ENCODE results near the gene CCNT1.
"Not testable (repeated sequence)": the region's sequence is repeated elsewhere in the genome, so short reads cannot be mapped to it uniquely, and the experiment has no call there.

Gene CCNT1

DNA sequence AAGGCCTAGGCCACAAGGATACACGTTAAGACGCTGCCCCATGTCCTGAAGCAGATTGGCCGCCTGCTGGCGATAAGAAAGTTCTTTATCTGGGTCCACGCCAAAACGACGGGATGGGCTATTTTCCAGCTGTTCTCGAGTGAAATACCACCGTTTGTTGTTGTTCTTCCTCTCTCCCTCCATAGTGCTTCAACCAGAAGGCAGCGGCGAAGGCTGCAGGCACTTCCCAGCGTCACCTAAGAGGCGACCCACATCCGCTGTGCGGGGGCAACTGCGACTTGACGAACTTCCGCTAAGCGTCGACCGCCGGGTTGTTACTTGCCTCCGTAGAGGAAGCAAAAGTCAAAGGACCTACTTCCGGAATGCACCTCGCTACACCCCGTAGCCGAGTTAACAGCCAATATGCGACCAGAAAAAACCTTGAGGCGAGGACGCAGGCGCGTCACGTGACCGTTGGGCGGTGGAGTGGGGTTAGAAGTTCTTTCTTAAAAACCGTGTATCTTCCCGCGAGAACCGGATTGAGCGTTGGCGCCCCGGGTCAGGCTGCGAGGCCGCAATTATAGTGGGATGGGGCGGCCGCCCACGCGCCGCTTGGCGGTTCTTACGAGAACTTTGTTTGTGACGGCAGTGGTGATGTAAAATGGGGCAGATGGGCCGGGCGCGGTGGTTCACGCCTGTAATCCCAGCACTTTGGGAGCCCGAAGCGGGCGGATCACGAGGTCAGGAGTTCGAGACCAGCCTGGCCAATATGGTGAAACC is at the start of gene CCNT1:
Gene CCNT1 (minus strand): TSS at position 215 of the 759 bp plus-strand sequence. CDS start 32 bp downstream, at position 183.
- peak; percentile 98 for DNase-seq (ENCODE audit: low read depth)

DNA sequence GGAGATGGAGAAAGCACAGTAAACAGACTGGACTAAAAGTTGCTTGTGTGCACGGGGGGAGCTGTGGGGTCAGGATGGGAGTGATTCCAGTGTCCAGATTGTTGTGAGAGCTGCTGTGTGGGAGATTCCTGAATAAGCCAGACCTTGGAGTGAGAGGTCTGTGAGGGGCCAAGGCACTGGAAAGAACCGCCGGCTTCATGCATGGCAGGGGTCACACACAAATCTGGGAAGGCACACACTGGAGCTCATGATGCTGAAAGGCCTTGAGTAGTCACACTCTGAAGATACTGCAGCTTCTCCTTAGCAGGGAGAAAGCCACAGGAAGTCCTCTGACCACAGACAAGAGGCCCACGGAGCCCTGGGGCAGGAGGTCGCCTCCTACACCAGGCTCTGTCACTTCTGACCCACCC is 49.3 kb upstream of the CCNT1 start:
- no peak for DNase-seq (ENCODE audit: low read depth)

DNA sequence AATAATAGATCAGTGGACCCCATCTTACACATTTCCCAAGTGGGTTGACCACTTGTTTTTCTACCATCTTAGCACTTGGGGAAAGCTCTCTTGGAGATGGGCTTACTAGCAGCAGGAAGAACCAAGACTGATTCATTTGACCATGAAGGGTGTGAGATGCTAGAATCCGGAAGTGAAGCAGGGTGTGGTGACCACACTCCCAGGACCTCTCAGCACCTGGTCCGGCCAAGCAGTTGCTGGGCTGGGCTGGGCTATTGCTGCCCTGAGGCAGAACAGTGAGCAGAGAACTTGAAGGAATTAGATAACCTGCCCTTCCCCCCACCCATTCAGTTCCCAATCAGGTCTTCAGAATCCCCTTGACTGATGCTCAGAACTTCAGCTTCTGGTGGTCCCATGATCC is 48.0 kb upstream of the CCNT1 start:
- DNase-seq (ENCODE audit: low read depth): no peak

DNA sequence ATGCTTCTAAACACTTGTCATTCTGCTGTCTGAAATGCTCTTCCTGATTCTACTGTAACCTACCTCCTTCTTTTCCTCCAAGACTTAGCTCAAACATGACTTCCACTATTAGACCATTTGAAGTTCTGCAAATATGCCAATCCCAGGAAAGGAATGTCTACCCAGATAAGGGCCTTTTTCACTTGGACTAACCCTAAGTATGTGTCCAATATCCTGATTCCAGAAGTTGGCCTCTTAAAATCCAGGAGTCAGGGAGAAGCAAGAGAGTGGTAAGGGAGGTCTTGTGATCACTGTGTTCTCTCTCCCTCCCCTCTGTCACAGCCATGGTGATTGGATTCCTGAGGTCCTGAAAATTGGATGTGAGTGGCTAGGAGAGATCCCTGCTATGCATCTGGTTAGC is 42.2 kb upstream of the CCNT1 start:
- DNase-seq (ENCODE audit: low read depth): no peak

DNA sequence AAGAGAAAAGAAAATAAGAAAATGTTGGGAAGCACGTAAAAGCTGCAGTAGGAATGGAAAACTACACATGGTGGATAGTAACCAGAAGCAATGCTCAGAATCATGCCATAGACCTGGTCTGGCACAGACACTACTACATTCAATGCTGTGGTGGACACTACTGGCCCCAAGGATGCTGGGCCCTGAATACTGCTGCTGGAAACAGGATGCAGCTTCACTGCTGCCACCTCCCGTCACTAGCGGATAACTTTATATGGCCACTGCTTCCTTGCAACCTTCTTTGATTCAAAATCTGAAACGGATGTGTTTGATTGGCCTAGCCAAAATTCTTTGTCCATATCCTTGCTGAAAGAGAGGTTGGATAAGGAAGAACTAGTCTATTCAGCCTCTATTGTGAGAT is 41.7 kb upstream of the CCNT1 start:
- DNase-seq (ENCODE audit: low read depth): no peak

DNA sequence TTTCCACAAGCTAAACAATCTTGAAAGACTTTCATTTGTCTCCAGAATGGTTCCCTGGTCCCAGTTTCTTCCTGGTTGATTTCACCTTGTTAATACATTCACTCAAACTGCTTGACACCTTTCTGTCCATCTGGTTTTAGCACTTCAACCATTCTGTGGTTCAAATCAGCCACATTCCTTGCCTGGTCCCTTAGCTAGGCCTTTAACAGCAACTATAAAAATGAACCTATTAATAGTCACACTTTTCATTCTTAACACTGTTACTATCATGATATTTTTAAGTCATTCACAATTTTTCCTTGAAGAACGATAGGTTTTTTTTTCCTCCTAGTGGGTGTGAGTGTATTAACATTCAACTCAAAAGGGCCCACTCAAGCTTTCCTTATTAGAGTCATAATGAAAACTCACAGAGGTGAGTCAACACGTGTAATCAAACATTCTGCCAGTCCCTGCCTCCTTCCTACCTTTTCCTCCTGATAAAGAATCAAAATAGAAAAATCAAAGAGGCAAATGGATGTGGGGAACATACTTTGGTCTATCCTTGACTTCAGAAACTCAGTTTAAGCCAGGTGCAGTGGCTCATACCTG is 34.4 kb upstream of the CCNT1 start:
- DNase-seq (ENCODE audit: low read depth): no peak

DNA sequence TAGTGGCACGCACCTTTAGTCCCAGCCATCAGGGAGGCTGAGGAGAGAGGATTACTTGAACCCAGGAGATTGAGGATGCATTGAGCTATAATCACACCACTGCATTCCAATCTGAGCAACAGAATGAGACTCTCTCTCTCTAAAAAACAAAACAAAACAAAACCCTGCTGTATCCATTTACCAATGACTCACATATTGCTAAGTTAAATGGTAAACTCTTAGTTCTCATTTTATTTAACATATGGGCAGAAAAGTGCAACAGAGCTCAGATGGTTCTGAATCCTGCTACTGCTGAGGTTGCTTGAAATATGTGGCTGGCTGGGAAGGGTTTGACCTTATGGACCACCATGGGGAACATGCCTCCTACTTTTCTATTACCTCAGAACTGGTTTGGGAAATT is 33.7 kb upstream of the CCNT1 start:
- no peak for DNase-seq (ENCODE audit: low read depth)

DNA sequence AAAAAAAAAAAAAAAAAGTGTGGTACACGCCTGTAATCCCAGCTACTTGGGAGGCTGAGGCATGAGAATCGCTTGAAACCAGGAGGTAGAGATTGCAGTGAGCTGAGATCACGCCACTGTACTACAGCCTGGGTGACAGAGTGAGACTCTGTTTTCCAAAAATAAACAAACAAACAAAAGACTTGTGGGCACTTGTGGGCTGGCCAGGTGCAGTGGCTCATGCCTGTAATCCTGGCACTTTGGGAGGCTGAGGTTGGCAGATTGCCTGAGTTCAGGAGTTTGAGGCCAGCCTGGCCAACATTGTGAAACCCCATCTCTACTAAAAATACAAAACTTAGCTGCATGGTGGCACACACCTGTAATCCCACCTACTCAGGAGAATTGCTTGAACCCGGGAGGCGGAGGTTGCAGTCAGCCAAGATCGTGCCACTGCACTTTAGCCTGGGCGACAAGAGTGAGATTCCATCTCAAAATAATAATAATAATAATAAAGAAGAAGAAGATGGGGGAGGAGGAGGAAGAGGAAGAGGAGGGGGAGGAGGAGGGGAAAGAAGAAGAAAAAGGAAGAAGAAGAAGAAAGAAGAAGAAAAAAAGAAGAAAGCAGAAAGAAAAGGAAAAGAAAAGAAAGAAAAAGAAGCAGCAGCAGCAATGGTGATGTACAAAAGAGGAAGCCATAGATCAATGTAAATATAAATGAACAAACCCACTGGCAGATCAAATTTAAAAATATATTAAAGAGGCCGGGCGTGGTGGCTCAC is 27.9 kb upstream of the CCNT1 start:
- no peak for DNase-seq (ENCODE audit: low read depth)

DNA sequence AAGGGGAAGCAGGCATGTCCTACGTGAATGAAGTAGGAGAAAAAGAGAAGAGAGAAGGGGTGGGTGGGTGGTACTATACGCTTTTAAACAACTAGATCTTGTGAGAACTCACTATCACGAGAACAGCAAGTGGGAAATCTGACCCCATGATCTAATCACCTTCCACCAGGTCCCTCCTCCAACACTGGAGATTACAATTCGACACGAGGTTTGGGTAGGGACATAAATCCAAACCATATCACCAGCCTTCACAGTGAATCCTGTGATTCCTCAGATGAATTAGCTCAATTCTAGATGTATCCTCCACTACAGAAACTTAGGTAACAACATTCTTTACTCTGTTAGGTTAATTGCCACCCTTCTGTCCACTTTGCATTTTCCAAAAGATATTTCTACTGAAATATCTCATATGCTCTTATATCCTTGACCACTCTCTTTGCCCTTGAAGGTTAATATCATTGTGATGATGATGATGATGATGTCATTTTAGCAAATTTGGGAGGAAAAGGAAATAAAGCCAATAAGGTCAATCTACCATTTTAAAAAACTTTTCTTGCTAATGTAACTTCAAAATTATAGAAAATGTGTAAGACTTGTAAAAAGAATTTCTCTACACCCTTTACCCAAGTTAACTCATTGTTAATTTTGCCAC is 23.2 kb upstream of the CCNT1 start:
- no peak for DNase-seq (ENCODE audit: low read depth)

DNA sequence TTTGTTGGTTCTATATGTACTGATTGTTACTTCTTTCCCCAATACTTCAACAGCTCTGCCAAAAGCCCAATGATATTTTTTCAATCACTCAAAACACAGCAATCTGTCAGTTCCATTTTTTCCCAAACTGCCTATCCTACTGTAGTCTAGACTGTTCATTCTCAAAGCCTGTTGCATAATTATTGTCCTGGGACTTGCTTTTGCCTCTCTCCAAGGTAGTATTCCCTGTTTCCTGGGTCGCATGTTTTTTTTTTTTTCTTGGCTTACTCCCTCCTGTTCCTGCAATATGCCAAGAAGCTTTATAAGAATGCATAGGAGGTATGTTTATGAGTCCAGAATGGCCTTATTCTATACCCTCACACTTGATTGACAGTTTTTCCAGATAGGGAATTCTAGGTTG is 19.9 kb upstream of the CCNT1 start:
- no peak for DNase-seq (ENCODE audit: low read depth)

DNA sequence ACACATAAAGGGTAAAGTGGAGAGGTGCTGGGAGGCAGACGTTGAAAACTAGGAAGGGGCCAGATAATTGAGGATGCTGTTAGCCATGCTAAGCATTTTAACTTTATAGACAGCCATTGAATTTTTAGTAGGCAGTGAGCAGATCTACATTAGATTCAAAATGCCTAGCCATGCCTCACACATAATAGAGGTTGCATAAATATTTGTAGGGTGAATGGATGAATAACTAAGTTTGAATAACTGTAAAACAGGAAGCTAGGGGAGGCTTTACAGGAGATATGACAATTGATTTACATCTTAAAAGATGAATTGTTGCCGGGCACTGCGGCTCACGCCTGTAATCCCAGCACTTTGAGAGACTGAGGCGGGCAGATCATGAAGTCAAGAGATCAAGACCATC is 12.3 kb upstream of the CCNT1 start:
- DNase-seq (ENCODE audit: low read depth): no peak

DNA sequence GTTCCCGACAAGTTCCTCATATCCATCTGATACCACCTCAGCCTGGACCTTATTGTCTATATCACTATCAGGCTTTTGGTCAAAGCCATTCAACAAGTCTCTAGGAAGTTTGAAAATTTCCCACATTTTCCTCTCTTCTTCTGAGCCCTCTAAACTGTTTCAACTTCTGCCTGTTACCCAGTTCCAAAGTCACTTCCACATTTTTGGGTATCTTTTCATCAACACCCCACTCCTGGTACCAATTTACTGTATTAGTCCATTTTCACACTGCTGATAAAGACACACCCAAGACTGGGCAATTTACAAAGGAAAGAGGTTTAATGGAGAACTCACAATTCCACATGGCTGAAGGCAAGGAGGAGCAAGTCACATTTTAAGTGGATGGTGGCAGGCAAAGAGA is 4.2 kb upstream of the CCNT1 start:
- DNase-seq (ENCODE audit: low read depth): not testable (repeated sequence)

DNA sequence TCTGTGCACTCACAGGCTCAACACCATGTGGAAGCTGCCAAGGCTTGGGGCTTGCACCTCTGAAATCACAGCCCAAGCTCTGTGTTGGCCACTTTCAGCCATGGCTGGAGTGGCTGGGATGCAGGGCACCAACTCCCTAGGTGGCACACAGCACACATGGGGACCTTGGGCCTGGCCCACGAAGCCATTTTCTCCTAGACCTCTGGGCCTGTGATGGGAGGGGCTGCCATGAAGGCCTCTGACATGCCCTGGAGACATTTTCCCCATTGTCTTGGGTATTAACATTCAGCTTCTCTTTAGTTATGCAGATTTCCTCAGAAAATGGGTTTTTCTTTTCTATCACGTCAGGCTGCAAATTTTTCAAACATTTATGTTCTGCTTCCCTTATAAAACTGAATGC is 3.7 kb upstream of the CCNT1 start:
- not testable (repeated sequence) for DNase-seq (ENCODE audit: low read depth)

DNA sequence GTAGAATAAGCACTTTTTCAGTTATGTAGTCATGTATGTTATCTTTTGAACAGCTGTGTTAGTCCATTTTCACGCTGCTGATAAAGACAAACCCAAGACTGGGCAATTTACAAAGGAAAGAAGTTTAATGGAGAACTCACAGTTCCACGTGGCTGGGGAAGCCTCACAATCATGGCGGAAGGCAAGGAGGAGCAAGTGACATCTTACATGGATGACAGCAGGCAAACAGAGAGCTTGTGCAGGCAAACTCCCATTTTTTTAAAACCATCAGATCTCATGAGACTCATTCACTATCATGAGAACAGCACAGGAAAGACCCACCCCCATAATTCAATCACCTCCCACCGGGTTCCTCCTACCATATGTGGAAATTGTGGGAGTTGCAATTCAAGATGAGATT is 2.5 kb upstream of the CCNT1 start:
- not testable (repeated sequence) for DNase-seq (ENCODE audit: low read depth)

DNA sequence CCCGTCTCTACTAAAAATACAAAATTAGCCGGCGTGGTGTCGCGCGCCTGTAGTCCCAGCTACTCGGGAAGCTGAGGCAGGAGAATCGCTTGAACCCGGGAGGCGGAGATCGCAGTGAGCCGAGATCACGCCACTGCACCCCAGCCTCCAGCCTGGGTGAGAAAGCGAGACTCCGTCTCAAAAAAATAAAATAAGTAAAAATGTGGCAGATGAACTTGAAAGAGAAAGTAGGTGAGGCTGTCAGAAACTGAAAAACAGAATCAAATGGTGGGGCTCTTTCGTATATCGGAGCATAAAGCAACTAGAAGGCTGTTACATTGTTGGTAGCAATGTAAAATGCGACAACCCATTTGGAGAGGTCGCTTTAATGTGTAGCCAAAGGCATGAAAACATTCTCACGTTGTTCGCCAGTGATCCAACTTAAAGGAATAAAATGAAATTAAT is 767 bp upstream of the CCNT1 start:
- DNase-seq (ENCODE audit: low read depth): no peak

DNA sequence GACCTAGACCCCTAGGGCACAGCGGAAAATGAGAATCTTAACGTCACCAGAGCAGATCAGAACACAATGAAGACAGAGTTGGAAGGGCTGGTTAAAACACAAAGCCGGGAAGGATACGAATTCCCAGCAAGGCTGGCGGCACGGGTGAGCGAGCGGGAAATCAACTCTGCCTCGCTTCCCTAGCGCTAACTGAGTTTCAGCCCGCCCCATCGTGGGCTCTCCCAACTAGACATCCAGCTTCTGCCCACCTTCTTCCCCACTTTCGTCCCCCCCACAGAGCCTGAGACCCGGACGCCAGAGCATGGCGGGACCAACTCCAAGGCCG is 377 bp downstream of the CCNT1 start:
- DNase-seq (ENCODE audit: low read depth): no peak

DNA sequence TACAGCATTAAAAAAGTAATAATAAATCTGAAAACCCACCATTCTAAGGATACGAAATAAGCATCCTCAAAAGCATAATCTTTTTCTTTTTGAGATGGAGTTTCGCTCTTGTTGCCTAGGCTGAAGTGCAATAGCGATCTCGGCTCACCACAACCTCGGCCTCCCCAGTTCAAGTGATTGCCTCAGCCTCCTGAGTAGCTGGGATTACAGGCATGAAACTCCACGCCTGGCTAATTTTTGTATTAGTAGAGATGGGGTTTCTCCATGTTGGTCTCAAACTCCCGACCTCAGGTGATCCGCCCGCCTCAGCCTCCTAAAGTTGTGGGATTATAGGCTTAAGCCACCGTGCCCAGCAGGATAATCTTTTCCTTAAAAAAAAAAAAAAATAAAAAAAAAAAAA is 4.3 kb downstream of the CCNT1 start:
- DNase-seq (ENCODE audit: low read depth): no peak

DNA sequence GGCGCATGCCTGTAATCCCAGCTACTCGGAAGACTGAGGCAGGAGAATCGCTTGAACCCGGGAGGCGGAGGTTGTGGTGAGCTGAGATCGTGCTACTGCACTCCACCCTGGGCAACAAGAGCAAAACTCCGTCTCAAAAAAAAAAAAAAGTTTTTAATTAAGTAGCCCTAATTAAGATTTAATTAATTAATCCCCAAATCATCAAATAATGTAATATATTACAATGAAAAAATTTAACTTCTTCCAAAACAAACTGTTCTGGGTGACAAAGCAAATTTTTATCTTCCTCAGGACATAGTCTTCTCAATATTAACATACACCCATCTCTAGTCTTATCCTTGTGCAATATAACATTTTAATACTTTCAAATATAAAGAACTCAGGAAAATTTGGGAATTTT is 17.7 kb downstream of the CCNT1 start:
- not testable (repeated sequence) for DNase-seq (ENCODE audit: low read depth)

DNA sequence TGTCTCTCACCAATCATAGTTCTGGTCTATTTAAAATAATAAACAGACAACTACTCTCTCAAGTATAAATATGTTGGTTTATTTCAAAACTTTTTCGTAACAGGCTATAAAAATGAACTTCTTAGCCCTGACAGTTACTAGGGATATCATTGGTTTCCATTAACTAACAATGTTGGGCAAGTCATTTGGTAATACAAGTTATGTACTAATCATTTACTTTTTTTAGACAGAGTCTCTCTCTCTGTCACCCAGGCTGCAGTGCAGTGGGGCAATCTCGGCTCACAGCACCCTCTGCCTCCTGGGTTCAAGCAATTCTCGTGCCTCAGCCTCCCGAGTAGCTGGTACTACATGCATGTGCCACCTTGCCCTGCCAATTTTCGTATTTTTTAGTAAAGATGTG is 19.9 kb downstream of the CCNT1 start:
- no peak for DNase-seq (ENCODE audit: low read depth)

DNA sequence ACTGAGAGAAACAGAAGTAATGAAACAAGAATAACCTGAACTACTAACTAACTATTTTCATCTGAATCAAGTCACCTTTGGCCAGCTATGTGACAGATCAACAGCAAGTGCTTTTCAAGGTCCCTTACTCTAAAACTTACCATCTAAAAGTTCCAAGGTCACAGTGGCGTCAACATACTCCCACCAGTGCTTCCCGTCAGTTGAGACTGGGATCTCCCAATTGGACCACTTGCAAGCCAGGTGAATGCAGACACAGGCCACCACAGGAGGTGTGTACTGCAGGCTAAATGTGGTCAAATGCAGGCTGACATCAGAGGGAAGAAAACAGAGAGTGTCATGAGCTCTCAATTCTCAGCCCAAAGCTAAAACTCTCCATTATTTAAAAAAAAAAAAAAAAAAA is 20.6 kb downstream of the CCNT1 start:
- DNase-seq (ENCODE audit: low read depth): no peak

DNA sequence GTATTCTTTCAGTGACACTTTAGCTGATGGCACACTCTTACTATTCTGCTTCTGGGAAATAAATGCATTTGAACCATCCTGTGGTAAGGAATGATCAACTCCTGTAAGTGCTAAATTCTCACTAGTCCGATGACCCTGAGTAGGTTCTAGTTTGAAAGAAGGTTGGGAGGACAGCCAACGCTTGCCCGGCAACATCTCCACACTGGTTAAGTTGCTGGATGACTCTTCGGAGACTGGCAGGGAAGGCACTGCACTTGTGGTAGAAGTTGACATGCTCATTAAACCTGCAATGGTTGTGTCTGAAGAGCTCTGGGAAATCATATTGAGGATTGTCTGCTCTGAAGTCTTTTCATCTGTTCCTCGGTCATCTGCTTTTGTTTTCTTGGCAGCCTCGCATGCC is 22.5 kb downstream of the CCNT1 start:
- DNase-seq (ENCODE audit: low read depth): no peak

DNA sequence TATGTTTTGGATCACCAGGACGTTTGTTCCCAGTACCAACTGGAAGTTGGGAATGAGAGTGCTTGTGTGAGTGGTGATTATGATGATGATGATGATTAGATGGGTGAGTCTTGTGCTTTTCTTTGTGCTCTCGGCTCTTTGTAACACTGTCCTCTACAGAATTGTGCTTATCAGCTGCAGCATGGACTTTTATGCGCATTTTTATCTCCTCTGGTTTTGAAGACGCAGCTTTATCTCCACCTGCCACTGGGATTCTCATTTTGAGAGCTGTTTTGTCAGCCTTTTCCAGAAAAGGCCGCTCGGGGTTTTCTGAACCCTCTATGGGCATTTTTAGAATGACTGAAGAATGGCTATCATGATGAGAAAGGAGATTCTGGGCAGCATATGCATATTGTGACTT is 22.9 kb downstream of the CCNT1 start:
- DNase-seq (ENCODE audit: low read depth): no peak
